GM13976 (cell line): ENCODE data around the gene LAMC2.
A peak's percentile ranks its signal among the peaks of the same experiment; 100 is the strongest.

ENCODE experiments used
- DNase-seq: peaks from one replicate; pipeline ENCODE4 v3.0.0; 2012; ENCODE audit warnings: low spot score
- CTCF ChIP-seq: IDR thresholded peaks from 2 replicates; pipeline ENCODE4 v1.5.1; 2012; ENCODE audit warnings: borderline replicate concordance, mild to moderate bottlenecking; ENCODE audit not compliant: insufficient read depth; ENCODE audit errors: extremely low read depth, missing control alignments, control extremely low read depth
- in situ Hi-C: fragments of 300-500 bp; cut with MboI; formaldehyde crosslinking; loops from one replicate; pipeline ENCODE4 v1.12.0; 2022; ENCODE audit warnings: low sequenced_read_pairs, mixed read lengths, inconsistent platforms; ENCODE audit not compliant: unreplicated experiment

Gene LAMC2

GRCh38 chr1:183222909-183223308, 36.8 kb downstream of the LAMC2 start:
- no peak for TF ChIP-seq CTCF
- in situ Hi-C loops: no loop called here

GRCh38 chr1:183223467-183223866, 37.4 kb downstream of the LAMC2 start:
- TF ChIP-seq CTCF: no peak
- no peak for DNase-seq
- in situ Hi-C loops: no loop called here

More at GRCh38 chr1:183222909-183223308, 36.8 kb downstream of the LAMC2 start:
- no peak for DNase-seq

- DNase-seq: no peak
- TF ChIP-seq CTCF: no peak
- in situ Hi-C loops: loop anchor here (25.0 kb wide), 1 partner anchor 264 kb away; the partner anchor contains the start of gene SHCBP1L
Measured at GRCh38 chr1:183226361-183226760, 40.3 kb downstream of the LAMC2 start.

- no peak for TF ChIP-seq CTCF
- no peak for DNase-seq
- in situ Hi-C loops: loop anchor here (25.0 kb wide), 1 partner anchor 265 kb away; the partner anchor contains the start of gene SHCBP1L
Measured at GRCh38 chr1:183226963-183227362, 40.9 kb downstream of the LAMC2 start.

GRCh38 chr1:183227422-183228346, 41.6 kb downstream of the LAMC2 start:
- TF ChIP-seq CTCF: peak; percentile 67
- in situ Hi-C loops: loop anchor here (25.0 kb wide), 1 partner anchor 265 kb away; the partner anchor contains the start of gene SHCBP1L
- DNase-seq: peak; percentile 71

- in situ Hi-C loops: loop anchor here (25.0 kb wide), 1 partner anchor 266 kb away; the partner anchor contains the start of gene SHCBP1L
- no peak for DNase-seq
- no peak for TF ChIP-seq CTCF
Measured at GRCh38 chr1:183228347-183229220, 42.5 kb downstream of the LAMC2 start.
